ENCODE measurements around the gene ZNF134. TPM values are rescaled to one million over a fixed set of nuclear protein-coding genes. Genes with fewer than 3 reads are reported as not detected.

ZNF134 gene
- total and polyA plus RNA-seq, 2 experiments from 2014 or later: 14.6 to 79.6 TPM

DNA sequence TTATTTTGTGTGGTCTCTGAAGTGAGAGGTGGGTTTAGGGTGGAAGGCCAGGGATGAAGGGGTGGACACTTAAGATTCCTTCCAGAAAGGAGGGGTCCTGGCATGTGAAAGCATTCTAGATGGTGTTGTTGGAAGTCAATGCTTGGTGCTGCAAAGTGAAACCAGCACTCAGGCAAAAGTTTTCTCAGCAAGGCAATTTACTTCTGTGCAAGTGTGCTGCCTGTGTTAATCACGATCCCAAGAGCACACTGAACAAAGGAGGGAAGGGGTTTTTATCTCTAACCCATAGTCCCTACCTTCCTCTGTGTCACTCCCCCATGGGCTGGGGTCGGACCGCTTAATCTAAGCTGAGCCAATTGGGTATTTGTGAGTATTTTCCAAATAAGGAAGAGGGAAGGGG is 1.3 kb downstream of the ZNF134 start:
- Mint-ChIP-seq H3K36me3 (ENCODE audit: low read depth) (peaks cover 64% of the 10 kb centered on the region), H3K4me1 (peaks cover 8% of the 10 kb centered on the region; the same call in 1 of the 3 replicates), H3K9me3 (peaks cover 67% of the 10 kb centered on the region), H3K4me3 (peak overlapping the region; percentile 95), H3K27me3 (ENCODE audit: insufficient read depth, low read depth, poor library complexity) (peaks cover 22% of the 10 kb centered on the region), H3K27ac (no peak overlapping the region)
- TF ChIP-seq, protein P1, sequence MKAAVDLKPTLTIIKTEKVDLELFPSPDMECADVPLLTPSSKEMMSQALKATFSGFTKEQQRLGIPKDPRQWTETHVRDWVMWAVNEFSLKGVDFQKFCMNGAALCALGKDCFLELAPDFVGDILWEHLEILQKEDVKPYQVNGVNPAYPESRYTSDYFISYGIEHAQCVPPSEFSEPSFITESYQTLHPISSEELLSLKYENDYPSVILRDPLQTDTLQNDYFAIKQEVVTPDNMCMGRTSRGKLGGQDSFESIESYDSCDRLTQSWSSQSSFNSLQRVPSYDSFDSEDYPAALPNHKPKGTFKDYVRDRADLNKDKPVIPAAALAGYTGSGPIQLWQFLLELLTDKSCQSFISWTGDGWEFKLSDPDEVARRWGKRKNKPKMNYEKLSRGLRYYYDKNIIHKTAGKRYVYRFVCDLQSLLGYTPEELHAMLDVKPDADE (IDR thresholded peaks at IDR 0.05): no peak
- TF ChIP-seq STAT1 (IDR thresholded peaks at IDR 0.05; ENCODE audit: unreplicated experiment): no peak
- no peak for TF ChIP-seq EZH2phosphoT487 (IDR thresholded peaks at IDR 0.05; ENCODE audit: unreplicated experiment)
- no peak for TF ChIP-seq NANOG (IDR thresholded peaks at IDR 0.05; ENCODE audit: borderline replicate concordance)
- no peak for TF ChIP-seq JUNB (IDR thresholded peaks at IDR 0.05; ENCODE audit: unreplicated experiment)
- no peak for TF ChIP-seq CREB1 (CRISPR knock-in tag; IDR thresholded peaks at IDR 0.05; ENCODE audit: low read depth)
- TF ChIP-seq ZNF114 (CRISPR knock-in tag; IDR thresholded peaks at IDR 0.05): no peak
- no peak for TF ChIP-seq EZH2 (IDR thresholded peaks at IDR 0.05; ENCODE audit: low read depth, unreplicated experiment)
- TF ChIP-seq POLR2AphosphoS5 (IDR thresholded peaks at IDR 0.05; ENCODE audit: low read depth): no peak
- TF ChIP-seq, protein P2, sequence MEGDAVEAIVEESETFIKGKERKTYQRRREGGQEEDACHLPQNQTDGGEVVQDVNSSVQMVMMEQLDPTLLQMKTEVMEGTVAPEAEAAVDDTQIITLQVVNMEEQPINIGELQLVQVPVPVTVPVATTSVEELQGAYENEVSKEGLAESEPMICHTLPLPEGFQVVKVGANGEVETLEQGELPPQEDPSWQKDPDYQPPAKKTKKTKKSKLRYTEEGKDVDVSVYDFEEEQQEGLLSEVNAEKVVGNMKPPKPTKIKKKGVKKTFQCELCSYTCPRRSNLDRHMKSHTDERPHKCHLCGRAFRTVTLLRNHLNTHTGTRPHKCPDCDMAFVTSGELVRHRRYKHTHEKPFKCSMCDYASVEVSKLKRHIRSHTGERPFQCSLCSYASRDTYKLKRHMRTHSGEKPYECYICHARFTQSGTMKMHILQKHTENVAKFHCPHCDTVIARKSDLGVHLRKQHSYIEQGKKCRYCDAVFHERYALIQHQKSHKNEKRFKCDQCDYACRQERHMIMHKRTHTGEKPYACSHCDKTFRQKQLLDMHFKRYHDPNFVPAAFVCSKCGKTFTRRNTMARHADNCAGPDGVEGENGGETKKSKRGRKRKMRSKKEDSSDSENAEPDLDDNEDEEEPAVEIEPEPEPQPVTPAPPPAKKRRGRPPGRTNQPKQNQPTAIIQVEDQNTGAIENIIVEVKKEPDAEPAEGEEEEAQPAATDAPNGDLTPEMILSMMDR (conservative IDR thresholded peaks at IDR 0.05; ENCODE audit: low read depth in 2 of 2): no peak
- no peak for TF ChIP-seq ZNF331 (CRISPR knock-in tag; IDR thresholded peaks at IDR 0.05; ENCODE audit: low read depth)
- TF ChIP-seq, protein P3, sequence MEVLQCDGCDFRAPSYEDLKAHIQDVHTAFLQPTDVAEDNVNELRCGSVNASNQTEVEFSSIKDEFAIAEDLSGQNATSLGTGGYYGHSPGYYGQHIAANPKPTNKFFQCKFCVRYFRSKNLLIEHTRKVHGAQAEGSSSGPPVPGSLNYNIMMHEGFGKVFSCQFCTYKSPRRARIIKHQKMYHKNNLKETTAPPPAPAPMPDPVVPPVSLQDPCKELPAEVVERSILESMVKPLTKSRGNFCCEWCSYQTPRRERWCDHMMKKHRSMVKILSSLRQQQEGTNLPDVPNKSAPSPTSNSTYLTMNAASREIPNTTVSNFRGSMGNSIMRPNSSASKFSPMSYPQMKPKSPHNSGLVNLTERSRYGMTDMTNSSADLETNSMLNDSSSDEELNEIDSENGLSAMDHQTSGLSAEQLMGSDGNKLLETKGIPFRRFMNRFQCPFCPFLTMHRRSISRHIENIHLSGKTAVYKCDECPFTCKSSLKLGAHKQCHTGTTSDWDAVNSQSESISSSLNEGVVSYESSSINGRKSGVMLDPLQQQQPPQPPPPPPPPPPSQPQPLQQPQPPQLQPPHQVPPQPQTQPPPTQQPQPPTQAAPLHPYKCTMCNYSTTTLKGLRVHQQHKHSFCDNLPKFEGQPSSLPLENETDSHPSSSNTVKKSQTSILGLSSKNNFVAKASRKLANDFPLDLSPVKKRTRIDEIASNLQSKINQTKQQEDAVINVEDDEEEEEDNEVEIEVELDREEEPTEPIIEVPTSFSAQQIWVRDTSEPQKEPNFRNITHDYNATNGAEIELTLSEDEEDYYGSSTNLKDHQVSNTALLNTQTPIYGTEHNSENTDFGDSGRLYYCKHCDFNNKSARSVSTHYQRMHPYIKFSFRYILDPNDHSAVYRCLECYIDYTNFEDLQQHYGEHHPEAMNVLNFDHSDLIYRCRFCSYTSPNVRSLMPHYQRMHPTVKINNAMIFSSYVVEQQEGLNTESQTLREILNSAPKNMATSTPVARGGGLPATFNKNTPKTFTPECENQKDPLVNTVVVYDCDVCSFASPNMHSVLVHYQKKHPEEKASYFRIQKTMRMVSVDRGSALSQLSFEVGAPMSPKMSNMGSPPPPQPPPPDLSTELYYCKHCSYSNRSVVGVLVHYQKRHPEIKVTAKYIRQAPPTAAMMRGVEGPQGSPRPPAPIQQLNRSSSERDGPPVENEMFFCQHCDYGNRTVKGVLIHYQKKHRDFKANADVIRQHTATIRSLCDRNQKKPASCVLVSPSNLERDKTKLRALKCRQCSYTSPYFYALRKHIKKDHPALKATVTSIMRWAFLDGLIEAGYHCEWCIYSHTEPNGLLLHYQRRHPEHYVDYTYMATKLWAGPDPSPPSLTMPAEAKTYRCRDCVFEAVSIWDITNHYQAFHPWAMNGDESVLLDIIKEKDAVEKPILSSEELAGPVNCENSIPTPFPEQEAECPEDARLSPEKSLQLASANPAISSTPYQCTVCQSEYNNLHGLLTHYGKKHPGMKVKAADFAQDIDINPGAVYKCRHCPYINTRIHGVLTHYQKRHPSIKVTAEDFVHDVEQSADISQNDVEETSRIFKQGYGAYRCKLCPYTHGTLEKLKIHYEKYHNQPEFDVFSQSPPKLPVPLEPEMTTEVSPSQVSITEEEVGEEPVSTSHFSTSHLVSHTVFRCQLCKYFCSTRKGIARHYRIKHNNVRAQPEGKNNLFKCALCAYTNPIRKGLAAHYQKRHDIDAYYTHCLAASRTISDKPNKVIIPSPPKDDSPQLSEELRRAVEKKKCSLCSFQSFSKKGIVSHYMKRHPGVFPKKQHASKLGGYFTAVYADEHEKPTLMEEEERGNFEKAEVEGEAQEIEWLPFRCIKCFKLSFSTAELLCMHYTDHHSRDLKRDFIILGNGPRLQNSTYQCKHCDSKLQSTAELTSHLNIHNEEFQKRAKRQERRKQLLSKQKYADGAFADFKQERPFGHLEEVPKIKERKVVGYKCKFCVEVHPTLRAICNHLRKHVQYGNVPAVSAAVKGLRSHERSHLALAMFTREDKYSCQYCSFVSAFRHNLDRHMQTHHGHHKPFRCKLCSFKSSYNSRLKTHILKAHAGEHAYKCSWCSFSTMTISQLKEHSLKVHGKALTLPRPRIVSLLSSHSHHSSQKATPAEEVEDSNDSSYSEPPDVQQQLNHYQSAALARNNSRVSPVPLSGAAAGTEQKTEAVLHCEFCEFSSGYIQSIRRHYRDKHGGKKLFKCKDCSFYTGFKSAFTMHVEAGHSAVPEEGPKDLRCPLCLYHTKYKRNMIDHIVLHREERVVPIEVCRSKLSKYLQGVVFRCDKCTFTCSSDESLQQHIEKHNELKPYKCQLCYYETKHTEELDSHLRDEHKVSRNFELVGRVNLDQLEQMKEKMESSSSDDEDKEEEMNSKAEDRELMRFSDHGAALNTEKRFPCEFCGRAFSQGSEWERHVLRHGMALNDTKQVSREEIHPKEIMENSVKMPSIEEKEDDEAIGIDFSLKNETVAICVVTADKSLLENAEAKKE (CRISPR knock-in tag; IDR thresholded peaks at IDR 0.05): no peak
- TF ChIP-seq, protein P4, sequence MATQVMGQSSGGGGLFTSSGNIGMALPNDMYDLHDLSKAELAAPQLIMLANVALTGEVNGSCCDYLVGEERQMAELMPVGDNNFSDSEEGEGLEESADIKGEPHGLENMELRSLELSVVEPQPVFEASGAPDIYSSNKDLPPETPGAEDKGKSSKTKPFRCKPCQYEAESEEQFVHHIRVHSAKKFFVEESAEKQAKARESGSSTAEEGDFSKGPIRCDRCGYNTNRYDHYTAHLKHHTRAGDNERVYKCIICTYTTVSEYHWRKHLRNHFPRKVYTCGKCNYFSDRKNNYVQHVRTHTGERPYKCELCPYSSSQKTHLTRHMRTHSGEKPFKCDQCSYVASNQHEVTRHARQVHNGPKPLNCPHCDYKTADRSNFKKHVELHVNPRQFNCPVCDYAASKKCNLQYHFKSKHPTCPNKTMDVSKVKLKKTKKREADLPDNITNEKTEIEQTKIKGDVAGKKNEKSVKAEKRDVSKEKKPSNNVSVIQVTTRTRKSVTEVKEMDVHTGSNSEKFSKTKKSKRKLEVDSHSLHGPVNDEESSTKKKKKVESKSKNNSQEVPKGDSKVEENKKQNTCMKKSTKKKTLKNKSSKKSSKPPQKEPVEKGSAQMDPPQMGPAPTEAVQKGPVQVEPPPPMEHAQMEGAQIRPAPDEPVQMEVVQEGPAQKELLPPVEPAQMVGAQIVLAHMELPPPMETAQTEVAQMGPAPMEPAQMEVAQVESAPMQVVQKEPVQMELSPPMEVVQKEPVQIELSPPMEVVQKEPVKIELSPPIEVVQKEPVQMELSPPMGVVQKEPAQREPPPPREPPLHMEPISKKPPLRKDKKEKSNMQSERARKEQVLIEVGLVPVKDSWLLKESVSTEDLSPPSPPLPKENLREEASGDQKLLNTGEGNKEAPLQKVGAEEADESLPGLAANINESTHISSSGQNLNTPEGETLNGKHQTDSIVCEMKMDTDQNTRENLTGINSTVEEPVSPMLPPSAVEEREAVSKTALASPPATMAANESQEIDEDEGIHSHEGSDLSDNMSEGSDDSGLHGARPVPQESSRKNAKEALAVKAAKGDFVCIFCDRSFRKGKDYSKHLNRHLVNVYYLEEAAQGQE (IDR thresholded peaks at IDR 0.05; ENCODE audit: unreplicated experiment): no peak
- ATAC-seq (no peak), DNase-seq (ENCODE audit: low spot score) (no peak)
- peak overlapping the region; percentile 97 for H3K4me2 ChIP-seq
- peak overlapping the region; percentile 100 for H3K4me3 ChIP-seq
- peaks cover 48% of the 10 kb centered on the region for H3K36me3 ChIP-seq (ENCODE audit: insufficient read depth)
- H4K20me1 ChIP-seq (replicated peaks; ENCODE audit: insufficient read depth): no peaks in the 10 kb centered on the region; the same call in 1 of the 2 replicates
- no peak overlapping the region for H3K27ac ChIP-seq (ENCODE audit: low read depth)
- peaks cover 29% of the 10 kb centered on the region for H3K9me2 ChIP-seq (ENCODE audit: insufficient read depth)
- 0 out of 2 replicates have a peak, but pooled peaks cover 4% of the 10 kb centered on the region for H3F3A ChIP-seq (replicated peaks; ENCODE audit: low read depth)
- H2AFZ ChIP-seq: no peak overlapping the region
- H3K27me3 ChIP-seq (ENCODE audit: insufficient read depth): no peaks in the 10 kb centered on the region
- H3K4me1 ChIP-seq (ENCODE audit: insufficient read depth): 0 out of 2 replicates have a peak, but pooled peaks cover 3% of the 10 kb centered on the region
- peaks cover 62% of the 10 kb centered on the region for H3K79me2 ChIP-seq (replicated peaks; ENCODE audit: insufficient read depth)
